Inflammatory macrophage (primary cell): Measurements from ENCODE around the gene ARHGAP10.

Experiments
- DNase-seq, 2 donors: peaks; one replicate each; pipeline ENCODE4 v3.0.0-alpha.2; 2020 to 2022

ARHGAP10 gene

DNA sequence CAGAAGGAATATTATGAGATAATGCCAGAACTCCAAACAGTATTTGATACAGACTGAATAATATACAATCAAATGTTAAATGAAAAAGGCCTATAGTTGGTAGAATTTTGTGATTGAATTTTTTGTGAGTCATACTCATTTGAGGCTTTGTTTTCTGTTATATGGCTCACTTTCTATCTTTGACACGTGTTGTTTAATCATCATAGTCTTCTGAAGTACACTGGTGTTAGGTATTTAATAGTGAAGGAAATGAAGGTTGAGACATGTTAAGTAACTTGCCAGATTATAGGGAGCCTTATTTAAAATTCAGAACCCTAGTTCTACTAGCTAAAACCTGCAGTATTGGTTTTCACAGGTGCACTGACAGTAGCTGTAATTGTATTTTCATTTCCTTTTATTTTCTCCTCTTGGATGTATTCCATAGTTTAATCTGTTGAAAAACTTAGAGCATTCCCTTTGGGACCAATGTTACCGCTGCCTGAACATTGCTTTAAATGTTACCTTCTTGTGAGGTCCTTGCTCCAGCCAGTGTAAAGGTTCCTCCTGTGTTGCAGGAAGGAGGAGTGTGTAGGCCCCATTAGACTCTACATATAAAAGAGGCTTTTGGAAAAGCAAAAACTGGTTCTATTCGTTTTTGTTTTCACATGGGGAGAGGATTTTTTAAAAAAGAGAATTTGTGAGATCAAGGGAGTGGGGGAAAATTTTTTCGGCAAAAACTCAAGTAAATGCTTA lies 224.1 kb downstream of the ARHGAP10 start:
- no peak for DNase-seq

DNA sequence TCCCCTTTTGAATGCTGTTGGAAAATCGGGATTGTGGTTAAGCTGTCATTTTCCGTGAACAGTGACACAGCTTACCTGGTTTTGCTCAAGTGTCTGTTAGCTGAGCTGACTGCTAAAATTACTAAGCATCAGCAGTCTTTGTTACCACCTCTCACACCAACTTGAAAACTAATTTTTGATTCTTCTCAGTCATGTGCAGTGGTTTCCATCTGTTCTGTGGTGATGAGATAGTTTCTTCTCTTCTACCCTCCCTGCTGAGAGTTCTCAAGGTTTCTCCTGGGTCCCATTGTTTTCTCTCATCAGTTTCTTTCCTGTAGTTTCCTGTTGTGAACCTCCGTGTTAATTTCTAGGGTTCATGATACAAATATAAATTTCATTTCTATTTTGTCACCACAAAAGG lies 225.6 kb downstream of the ARHGAP10 start:
- no peak for DNase-seq

DNA sequence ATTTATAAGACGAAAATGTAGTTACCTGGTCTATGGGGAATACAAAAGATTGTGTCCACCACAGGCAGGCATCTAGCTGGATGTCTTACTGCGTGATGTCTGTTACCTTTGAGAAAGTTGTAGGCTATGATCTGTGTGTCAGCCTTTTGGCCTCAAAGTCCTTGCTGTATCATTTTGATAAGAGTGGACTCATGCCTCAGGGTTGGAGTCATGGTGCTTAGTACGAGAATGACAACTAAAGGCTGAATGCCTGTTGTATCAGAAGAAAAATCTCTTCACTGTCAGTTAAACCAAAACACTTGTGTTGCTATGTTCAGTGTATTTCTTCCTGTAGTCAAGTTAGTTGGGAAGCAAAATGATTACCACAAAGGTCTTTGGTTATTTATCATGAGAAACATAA lies 226.2 kb downstream of the ARHGAP10 start:
- no peak for DNase-seq

DNA sequence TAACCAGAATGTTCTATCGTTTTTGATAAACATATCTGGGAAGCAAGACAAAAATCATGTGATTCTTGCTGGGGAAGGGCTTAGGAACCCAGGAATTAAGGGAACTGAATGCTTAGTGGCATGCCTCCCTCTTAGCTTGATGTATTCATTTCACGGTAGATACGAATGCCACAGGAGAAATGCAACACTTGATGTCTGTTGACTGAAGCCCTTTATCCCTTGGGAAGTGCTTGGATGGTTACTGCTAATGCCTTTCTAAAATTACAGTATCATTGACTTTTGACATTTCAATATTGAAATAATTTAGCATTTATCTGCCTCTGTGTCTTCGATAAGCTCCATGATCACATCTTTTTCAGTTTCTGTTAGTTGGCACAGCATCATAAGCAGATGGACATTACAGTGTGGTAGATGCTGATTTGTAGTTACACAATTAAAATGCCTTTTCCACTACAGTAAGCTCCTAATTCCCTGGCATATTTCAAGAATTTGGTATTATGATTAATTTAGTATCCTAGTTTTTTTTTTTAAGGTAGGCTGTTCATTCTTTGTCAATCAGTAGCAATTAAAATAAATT lies 226.7 kb downstream of the ARHGAP10 start:
- no peak for DNase-seq

DNA sequence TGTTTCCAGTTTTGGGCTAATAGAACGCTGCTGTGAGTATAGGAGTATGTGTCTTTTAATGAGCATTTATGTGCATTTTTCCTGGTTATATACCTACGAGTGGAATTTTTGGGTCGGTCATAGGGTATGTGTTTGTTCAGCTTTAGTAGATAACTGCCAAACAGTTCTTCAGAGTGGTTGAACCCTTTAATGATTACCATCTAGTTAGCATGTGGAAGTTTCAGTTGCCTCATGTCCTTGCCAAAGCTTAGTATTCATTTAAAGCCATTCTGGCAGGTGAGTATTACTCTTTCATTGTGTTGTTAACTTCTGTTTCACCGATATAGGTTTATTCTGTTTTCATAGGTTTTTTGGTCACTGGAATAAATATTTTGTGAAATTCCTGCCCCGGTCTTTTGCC lies 229.1 kb downstream of the ARHGAP10 start:
- DNase-seq, result no peak

DNA sequence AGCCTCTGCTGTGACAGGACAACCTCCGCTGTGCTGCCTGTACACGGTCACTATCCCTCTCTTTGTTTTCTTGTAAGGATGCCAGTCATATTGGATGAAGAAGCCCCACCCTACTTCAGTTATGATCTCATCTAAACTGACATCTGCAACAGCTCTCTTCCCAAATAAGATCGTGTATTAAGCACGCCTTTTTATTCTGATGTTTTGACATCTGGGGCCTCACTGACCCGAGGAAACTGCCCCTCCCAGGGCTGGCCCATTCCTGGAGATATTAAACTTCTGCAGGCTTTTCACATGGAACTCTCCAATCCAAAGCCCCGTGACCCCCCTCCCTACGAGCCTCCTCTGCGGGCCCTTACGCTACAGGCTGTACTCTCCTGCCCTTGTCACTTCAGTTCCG lies 232.0 kb downstream of the ARHGAP10 start:
- no peak for DNase-seq

DNA sequence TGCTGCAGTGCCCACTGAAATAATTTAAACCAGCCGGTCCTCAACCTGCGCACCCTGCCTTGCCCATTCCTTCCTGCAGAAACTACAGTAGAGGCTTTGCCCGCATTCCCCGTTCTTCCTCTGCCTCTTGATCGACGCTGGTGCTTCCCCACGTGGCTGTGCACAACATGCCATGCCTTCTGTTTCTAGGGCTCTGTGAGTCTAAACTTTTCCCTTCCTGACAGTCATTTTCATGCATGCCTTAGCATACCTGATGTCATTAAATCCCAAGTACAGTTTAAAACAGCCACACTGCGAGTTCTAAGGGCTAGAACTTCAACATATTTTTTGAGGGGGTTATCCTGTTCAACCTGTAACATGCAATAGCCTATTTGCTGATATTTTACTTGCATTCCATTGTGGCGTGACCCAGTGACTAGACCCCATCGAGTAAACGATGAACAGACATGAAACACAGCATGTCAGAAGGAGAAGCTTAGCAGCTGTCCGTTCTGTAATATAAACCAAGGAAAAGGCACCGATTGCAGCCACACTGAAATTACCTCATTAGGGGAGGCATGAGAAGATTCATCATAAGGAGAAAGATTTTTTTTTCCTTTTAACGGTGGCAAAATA lies 232.5 kb downstream of the ARHGAP10 start:
- DNase-seq, result no peak

DNA sequence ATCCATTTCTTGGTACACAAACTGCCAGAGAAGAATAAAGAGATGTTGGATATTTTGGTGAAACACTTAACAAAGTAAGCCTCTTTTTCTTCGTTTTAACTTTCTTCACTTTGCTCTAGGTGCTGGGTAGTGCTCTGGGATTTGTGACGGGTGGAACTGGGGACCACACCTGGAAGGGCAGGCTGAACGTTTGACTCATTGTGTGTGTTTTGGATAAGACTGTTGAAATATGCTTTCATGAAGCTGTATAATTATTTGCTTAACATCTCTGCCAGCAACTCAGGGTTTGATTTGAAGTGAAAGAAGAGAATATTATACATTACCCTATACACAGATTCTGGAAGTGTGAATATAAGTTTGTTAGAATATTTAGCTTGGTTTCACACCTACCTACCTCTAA lies 233.2 kb downstream of the ARHGAP10 start:
- DNase-seq, result no peak

DNA sequence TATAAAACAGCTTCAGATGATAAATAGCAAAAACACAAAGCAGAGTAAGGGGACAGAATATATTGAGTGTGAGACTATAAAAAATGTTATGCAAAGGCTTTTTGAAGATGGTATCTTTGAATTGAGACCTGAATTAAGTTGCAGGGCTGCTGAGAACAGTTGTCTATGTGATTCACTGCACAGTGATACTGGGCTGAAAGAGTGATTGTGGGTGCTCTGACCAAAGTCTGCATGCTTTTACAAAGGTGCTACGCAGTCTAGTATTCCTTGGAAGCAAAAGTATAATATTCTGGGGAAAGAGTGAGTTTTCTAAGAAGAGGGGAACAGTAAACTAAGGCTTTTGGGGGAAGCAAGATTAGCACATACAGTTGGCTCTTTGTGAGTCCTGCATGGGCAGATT lies 234.0 kb downstream of the ARHGAP10 start:
- DNase-seq, result no peak

DNA sequence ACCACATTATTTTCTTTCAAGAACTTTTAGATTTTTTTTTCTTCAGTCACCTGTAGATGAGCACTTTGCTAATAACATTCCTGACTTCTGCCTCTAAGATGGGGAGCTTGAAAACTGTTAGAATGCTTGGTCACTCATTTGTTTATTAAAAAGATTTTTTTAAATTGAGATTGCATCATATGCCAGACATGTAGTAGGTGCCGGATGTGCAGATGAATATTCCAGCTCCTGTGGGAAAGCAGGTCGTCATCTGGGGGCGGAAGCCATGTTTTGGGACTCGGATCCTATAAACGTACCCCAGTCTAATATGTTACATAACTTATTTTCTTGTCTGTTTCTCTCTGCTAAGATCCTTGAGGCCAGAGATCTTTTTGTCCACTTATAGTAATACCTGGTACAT lies 236.8 kb downstream of the ARHGAP10 start:
- DNase-seq, result no peak

DNA sequence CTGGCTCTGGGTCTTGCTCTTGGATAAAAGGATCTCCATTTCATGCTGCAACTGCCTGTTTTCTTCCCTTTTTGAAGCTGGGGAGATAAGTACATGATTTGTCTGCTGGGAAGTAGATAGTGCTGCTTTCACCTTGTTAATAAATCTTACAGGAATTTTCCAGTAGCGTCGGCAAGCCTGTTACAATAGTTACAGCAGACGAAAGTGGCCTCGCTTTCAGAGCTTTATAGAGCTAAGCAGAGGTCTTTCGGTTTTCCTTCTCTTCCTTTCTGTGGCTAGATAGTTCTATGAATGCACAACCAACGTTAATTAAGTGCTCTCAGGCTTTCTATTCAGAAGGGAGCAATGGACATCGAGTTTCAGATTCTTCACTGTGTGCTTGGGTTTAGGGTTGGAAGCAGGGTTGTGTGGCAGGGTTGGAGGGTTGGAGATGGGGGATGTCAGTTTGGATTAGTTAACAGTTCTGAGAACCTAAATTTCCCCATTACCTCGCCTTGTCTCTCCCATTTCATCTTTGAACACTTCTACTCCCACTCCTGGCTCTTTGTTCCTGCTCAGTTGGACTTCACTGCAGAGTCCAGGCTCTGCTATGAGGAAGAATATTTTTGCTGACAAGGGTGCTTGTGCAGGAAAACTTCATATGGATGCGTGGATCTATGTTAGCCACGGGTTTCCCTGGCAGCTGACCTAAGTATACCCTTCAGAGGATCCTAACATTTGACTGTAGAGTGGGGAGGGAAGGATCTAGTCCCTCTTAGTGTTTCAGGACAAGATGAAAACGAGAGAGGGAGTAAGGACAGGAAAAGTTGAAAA lies 237.9 kb downstream of the ARHGAP10 start:
- DNase-seq, result peak in 1 of 2 donors; percentile 33

DNA sequence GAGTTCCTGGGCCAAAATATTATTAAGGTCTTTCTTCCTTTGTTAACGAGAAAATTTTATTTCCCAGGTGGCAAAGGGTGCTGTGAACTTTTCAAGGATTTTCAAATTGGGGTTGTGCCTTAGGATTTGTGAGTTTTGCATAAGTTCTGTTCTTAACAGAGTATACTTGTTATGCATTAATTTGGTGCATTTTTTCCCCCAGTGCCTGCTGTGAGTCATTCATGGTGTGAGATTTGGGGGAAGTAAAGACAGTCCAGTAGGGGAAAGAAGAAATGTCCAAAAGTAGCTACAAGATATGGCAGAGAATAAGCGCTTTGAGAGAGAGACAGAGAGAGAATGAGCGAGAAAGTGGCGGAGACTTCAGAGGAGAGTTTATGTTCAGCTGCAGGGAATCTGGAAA lies 239.2 kb downstream of the ARHGAP10 start:
- peak in 1 of 2 donors; percentile 11 for DNase-seq

DNA sequence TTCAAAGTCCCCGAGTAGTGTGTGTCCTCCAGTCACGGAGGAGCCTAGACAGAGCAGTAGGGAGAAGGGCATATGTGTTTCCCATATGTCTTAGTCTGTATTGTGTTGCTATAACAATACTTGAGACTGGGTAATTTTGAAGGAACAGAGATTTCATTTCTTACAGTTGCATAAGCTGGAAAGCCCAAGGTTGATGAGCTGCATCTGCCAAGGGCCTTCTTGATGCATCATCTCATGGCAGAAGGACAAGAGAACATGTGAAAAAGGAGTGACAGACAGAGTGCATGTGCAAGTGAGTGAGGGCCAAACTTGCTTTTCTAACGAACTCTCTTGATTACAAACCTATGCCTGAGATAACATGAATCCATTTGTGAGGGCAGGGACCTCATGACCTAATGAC lies 243.4 kb downstream of the ARHGAP10 start:
- DNase-seq, result no peak

DNA sequence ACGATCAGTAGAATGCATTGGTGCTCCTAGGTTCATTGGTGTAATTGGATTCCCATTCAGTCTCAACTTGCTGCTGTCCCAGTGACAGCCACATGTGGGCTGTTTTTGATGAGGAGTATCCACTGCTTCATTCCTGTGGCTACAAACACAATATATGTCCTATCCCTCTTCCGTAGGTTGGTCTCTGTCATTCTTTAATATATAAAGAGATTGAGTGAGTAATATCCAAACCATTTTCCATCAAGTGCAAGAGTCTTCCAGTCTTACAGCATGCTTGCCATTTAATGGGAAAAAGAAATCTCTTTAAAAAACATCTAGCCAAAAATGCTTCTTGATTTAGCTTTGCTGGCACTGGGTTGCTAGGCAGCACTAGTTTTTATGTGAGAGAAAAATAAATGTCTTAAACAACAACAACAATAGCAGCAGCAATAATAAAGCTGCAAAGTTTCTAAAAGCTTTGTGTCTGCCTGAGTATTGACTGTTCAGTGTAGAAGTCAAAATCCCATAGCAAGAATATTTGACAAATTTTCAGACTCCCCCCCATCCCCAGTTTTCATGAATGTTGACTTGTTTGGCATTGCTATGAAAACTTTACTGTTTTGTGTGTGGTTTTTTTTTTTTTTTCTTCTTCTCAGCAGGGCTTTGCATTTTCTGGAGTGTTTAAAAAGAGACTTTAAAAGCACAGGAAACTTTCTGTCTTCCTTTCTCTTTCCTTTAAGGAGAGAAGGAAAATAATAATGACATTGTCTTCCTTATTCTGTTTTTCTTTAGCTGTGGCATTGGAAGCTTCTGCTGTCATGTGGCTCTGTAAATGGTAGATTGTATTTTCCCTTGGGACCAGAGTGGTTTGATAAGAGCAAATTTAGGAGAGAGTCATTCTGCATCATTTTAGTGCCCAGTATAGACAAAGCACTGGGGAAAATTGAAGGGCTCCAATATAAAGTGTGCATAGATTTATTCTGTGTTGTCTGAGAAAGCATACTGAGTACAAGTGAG lies 244.3 kb downstream of the ARHGAP10 start:
- no peak for DNase-seq

DNA sequence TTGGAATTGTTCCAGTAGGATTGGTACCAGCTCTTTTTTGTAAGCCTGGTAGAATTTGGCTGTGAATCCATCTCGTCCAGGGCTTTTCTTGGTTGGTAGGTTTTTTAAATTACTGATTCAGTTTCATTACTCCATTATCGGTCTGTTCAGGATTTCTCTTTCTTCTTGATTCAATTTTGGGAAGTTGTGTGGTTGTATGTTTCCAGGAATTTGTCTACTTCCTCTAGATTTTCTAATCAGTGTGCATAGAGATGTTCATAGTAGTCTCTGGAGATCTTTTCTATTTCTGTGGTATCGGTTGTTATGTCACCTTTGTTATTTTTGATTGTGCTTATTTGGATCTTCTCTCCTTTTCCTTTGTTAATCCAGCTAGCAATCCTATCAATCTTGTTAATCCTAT lies 248.7 kb downstream of the ARHGAP10 start:
- peak; percentile 13 to 60 for DNase-seq

DNA sequence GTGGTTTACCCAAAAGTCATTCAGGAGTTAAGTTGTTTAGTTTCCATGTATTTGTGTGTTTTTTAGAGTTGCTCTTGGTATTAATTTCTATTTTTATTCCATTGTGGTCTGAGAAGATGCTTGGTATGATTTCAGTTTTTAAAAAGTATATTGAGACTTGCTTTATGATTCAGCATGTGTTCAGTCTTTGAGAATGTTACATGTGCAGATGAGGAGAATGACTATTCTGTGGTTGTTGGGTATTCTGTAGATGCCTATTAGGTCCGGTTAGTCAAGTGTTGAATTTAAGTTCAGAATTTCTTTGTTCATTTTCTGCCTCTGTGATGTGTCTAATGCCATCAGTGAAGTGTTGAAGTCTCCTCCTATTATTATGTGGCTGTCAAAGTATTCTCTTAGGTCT lies 249.4 kb downstream of the ARHGAP10 start:
- no peak for DNase-seq

DNA sequence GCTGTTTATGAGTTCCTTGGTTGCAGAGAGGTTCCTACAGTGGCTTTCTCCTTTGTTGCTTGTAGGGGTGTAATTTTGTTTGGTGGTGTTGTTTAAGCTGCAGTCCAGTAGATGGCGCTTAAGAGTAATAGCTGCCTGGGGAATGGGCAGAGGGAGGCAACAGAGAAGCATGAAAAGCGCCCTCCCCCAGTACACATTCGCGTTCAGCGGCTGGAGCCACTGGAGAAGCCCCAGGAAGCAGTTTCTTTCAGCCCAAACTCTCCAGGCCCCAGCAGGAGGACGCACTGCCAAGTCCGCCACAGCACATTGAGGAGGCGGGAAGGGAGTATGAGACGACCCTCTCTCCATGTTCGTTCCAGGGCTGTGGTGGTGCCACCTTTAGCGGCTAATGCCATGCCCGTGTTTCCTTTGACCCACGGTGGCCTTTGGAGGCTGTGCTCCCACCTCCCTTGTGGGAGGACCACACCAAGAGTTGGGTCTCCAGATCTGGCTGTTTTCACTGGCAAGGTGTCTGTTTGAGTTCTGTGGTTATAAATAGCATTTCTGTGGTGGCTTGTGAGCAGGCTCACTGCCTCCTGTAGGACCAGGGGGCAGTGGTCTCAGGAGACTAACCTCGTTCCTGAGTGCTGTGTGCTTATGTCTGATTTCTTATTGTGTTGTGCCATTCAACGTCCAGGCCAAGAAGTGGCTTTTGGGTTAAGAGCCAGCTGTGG lies 252.3 kb downstream of the ARHGAP10 start:
- peak; percentile 19 to 22 for DNase-seq

DNA sequence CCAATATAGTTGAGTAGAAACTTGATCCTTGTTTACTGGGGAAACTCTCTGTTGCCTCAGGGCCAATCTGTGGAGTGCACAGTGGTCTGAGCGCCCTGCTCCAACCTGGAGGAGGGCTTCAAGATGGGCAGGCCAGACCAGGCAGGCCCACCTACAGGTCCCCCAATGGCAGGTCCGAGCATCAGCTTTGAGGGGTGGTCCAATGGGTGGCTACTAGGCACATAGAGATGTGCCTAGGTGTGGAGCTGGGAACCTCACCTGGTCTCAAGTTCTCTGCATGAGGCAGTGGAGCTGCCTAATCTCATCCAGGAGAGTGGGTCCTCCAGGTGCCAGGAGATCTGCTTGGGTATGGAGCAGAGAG lies 252.9 kb downstream of the ARHGAP10 start:
- no peak for DNase-seq

DNA sequence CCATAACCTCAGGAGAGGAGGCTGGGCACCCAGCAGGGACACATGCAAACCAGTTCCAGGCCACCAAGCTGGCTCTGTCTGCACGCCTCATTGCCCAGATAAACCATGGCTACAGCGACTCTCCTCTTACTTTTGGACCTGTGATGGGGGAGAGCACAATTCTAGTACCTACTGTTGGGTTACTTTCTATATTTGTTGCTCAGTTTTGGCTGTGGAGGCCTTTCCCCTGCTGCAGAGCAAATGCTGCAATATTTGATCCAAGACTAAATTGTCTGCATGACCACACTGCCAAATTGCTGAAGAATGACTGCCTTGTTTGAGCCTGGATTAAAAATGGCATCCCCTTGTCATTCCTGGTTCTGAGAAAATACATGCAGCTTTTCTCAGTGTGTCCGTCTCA lies 253.5 kb downstream of the ARHGAP10 start:
- DNase-seq, result no peak

DNA sequence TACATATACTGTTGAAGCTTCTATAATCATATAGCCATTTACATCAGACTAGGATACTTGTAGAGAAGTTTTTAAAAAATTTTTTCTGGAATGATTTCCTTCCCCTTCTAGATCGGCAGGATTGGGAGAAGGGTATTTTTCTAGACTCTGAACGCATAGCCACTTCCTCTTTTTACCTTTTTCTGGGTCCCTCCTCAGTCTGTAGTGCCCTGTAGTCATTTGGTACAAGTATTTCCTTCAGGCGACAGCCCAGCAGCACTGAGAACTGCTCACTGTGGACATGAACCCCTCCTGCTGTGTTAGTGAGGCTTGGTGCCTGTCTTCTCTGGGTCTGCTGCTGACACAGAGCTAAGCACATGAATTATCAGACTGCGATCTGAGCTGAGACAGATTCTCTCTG lies 255.4 kb downstream of the ARHGAP10 start:
- no peak for DNase-seq

DNA sequence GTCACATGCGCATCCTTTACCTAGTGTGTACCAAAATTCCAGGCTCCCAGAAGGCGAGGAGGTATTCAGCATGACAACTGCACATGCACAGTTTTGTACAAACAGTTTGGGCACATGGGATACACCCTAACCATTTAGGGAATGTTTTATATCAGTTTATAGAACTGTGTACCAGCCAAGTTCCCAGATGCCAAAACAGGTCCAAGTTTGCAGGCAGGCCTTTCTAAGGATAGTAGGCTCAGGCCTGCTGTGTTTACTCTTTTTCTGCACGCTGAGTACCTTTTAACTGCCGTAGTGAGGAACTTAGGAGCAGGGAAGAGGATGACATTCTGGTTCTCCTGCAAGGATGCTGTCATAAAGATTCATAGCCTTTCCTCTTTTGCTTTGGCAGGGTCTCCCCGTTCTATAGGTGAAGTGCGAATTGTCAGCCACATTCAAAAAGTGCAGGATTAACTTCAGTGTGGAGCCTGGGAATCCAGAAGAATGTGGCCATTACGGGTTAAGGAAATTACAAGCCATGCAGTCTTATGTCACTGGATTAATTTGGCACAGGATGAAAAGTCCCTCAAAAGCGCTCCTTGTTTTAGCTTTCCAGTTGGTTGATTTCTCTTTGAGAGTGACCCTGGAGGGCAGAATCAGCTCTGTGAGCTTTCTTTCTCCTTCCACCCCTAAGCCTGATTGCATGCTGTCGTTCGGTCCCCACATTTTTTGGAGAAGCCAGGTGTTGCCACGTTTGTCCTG lies 259.8 kb downstream of the ARHGAP10 start:
- DNase-seq, result no peak
